ENCODE data around the gene ERAL1.
A peak's percentile ranks its signal among the peaks of the same experiment; 100 is the strongest.
"Not testable (repeated sequence)": the region's sequence is repeated elsewhere in the genome, so short reads cannot be mapped to it uniquely, and the experiment has no call there.

The ERAL1 gene

DNA sequence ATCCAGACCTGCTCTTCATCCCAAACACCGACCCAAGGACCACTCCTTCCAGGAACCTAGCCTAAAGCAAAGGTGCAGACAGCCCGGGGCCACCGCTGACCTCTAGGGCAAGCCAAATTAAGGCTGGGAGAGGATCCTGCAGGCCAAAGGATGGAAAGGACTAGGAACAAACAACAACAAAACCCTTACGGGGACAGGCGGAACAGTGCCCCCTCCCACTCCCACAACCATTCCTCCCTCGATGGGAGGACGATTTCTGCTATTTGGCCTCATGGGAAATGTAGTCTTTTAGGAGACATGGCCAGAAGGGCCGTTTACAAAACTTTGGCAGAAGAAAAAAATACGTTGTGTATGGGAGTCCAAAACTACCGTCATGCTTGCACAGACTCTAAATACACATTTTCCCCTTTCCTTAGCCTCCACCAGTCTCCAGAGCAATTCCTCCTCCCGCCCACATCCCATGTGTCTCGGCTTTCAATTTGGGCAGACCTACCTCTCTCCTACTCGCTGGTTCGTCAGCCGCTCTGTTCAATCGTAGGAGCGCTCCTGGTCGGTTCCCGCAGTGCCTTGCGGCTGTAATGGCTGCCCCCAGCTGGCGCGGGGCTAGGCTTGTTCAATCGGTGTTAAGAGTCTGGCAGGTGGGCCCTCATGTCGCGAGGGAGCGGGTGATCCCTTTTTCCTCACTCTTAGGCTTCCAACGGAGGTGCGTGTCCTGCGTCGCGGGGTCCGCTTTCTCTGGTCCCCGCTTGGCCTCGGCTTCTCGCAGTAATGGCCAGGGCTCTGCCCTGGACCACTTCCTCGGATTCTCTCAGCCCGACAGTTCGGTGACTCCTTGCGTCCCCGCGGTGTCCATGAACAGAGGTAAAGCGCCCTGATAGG is at the start of gene ERAL1:
Gene ERAL1 (plus strand): TSS at position 560 of the 879 bp plus-strand sequence. CDS start 19 bp downstream, at position 579.
- DNase-seq, result peak; percentile 71

DNA sequence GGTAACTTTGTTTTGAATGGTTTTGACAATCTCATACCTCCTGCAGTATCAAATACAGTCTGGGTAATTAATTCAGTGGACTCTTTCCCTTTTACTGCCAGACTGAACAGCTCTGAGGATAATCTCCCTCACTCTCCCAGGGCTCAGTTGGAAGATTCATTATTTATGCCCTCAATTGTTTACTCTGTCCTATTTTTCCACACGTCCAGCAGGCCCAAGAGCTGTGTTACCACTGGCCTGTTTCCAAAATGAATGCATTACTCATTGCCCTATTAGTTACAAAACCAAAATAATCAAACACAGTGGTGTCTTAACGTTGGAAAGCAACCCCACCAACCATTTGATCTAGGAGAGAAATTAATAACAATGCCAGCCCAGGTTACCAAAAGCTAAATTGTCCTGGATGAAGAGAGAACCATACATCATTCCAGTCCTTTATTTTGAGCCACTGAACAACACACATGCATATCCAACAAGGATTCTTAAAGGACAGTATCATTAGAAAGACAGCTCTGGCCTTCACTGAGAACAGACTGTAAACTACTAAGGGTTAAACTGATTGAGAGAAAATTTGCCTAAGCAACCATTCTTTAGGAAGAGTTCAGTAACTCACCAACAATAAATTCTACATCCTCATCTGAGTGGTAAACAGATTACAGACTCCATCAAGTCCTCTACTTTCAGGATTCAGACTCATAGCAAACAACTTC is 46.7 kb upstream of the ERAL1 start:
- no peak for DNase-seq

DNA sequence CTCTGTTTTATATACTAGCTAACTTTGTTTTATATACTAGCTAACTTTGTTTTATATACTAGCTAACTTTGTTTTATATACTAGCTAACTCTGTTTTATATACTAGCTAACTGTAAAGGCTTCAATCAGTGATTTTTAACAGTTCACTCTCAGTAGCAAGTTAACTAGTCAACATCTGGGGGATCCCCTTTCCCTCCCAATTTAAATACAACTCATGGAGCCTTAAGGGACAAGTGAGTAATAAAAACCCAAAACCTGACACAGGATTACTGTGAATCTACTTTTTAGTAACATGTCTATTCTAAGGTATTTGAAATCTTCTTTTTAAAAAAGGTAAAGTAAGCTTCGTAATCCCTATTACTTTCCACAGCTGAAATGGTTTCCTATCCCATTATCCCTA is 44.4 kb upstream of the ERAL1 start:
- DNase-seq, result no peak

DNA sequence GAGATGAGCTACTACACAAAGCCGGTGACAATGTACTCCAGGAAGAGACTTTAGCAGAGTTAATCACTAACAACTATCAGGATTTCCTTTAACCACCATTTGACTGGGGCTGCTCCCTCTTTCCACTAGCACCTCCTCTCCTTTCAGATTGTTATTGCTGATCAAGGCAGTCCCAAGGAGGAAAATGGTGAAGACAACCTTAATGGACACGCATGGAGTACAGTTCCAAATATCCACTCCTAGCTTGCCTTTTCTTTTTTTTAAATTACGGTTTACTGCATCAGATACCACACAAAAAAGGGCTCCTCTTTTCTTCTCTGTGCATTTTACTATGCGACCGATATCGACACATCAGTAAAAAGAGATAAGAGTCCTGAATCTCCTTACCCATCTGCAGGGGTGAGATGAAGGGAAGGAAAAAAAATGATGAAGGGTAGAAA is 43.1 kb upstream of the ERAL1 start:
- DNase-seq, result no peak

DNA sequence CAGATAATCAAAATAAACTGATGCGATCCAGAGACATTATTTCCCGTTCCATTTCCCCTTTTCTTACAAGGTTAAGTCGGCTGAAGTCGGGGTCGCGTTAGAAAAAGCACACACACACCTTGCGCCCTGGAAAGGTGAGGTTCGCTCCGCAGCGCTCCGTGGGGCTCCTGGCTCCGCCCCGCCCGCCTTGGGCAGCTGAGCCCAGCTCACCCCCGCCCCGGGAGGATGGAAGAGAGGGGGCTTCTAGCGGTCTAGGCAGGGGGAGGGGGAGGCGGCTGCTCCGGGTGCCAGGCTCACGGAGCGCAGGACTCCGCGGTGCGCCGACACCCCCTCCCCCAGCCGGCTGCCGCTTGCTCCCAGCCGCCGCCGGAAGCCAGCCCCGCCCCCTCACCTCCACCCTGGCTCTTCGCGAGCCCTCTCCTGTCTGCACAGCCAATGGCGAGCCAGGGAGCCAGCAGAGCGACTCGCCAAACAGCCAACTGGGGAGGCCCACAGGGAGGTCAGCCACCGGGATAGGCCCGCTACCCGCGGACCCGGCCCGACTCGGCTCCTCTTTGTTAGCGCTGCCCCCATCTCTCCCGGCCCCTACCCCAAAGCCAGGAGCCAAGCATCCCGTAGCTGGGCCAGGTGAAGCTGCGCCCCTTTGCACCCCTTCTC is 42.6 kb upstream of the ERAL1 start:
- peak; percentile 92 for DNase-seq

DNA sequence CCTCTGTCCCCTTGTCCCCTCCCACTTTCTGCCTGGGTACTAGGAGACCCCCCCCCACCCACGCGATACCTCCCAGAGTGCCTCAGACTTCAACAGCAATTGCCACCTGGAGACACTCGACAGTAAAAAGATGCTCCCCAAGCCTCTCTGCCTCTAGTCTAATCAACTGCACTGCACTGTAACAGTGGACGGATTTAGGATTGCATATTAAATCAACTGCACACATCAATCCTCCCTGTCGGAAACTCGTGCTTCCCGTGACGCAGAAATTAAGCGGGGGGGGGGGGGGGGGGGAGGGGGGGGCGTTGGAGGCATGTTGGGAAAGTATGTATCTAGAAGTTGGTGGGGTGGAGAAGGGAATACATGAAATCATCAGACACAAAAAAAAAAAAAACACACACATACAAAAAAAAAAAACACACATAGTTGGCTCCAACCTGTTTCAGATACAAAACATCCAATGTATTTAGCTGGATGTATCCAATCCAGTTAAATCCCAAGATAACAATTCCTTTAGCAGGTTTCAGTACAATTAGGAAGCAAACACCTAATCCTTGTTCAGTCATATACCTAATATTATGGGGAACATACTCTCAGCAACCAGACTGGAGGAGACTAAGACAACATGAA is 42.0 kb upstream of the ERAL1 start:
- DNase-seq, result peak; percentile 91

DNA sequence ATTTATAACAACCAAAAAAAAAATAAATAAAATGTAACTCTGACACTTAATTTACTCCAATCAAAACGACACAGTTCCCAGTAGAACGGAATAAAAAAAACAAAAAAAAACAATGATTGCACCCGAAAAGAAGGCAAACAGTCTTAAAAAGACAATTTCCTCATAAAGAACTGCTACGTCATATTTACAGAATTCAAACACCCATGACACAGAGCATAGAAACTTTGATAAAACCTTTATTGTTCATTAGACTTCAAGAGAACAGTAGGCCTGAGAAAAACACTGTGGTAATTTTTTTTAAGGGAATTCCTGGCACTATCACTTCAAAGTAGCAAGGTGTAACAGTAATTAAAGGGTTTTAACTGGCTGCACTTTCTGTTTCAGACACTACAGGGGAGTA is 38.3 kb upstream of the ERAL1 start:
- no peak for DNase-seq

DNA sequence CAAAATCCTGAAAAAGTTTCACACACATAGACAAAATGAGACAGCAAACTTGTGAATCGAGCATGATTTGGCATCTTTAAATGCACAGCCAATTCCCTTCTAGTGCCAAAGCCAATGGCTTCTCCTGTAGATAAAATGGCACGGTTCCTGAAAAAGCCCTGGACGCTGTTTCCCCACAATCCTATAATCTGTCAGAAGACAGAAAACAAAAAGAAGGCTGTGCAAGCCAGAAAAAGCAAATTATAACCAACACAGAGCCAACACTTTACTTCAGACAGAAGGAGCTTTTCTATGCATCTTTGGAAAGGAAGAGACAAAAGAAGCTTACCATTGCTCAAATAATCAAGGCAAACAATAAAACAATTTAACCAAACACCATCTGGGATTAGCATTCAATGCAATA is 36.0 kb upstream of the ERAL1 start:
- no peak for DNase-seq

DNA sequence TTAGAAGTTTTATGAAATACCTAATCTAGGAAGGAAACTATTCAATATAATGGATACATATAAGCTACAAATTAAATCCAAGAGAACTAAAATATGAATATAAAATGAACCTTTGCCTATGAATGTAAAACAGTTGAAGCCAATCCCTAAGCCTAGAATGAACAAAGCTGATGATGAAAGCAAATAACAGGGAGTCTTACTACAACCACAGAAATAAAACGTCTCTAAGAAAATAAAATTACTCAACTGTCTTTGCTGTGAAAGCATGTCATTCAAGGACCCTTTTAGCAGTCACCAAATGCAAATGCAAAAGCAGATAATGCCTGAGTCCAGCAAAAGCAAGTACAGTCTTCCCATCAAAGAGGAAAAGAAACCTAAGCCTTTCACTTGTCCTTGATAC is 35.2 kb upstream of the ERAL1 start:
- no peak for DNase-seq

DNA sequence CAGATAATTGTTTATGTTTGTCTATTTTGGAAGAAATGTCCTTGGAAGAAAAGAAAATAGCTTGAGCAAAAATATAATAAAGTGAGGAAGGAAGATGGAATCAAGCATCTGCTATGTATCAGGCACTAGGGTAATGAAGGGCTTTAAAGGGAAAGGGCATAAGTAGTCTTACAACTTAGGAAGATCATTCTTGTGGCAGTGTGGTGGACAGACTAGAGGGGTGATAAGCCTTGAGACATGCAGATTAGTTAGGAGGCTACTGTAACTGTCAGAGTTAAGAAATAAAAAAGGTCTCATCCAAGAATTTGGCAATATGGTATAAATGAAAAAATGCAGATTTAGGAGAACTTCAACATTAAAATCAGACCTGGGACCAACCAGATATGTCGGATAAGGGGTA is 27.1 kb upstream of the ERAL1 start:
- no peak for DNase-seq

DNA sequence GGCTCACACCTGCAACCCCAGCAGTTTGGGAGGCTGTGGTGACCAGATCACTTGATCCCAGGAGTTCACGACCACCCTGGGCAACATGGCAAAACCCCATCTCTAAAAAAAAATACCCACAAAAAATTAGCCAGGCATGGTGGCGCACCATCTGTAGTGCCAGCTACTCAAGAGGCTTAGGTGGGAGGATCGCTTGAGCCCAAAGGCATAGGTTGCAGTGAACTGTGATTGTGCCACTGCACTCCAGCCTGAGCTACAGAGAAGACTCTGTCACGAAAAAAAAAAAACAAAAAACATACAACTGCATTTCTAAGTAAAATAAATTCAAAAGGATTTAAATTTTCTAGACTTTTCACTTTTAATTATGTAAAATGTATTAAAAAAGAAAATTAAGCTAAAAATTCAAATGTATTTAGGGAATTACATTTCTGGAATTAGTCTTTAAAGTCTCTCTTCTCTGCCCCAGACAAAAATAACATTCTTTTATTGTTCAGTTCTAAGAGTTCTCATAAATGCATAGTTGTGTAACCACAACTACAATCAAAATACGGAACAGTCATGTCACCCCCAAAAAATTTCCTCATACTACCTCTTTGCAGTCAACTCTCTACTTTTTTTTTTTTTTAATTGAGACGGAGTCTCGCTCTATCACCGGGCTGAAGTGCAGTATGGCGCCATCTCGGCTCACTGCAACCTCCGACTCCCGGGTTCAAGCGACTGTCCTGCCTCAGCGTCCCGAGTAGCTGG is 26.3 kb upstream of the ERAL1 start:
- DNase-seq, result no peak

DNA sequence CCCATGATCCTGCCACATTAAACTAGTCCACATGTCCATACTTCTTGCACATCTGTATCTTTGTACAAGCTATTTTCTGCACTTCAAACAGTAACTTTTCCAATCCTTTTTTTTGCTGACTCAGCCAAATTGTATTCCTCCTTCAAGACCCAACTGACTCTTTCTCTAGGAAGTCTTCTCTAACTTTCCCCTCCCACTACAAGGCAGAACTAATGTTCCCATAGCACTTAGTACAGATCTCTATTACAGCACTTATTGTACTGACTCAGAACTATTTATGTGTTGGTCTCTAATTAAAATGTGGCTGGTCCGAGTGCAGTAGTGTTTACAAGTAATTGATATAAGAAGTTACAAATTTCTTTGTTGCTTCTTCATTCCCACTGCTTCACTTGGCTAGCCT is 20.4 kb upstream of the ERAL1 start:
- no peak for DNase-seq

DNA sequence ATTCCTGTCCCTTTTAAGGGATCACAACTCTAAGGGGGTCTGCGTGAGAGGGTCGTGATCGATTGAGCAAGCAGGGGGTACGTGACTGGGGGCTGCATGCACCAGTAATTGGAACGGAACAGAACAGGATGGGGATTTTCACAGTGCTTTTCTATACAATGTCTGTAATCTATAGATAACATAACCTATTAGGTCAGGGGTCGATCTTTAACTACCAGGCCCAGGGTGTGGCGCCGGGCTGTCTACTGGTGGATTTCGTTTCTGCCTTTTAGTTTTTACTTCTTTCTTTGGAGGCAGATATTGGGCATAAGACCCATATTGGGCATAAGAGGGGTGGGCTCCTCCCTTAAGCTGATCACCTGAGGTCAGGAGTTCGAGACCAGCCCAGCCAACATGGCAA is 18.3 kb upstream of the ERAL1 start:
- not testable (repeated sequence) for DNase-seq

DNA sequence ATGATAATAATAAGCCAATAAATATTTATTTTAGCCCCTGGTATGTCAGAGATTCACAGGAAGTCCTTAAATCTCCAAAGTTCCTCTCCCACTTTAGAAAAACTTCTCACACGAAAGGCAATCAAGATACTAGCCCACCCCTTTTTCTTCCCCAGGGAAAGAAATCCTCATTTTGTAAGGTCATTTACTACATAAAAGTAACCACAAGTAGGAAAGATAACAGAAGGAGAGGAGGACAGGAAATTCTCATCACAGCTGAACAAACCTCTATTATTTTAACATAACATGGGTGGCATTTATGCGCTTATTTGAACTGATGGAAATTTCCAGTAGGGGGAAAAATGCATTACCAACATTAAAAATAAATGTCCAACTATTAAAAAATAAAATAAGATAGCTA is 15.6 kb upstream of the ERAL1 start:
- DNase-seq, result no peak

DNA sequence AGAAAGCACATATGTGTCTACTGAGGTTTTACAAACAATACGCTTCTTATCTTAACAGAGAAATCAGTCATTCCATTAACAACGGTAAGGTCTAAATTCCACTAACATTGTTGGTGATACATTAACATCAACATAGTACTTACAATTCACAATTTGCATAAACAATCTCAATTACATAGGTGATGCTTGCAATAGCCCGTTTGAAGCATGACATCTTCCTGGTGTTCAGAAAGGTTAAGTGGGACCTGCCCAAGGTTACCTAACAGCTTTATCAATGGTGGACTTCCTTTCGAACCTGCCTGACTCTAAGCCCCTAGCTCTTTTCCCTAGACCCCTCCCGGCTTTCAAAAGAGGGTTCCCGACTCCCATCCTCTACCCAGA is 12.9 kb upstream of the ERAL1 start:
- no peak for DNase-seq

DNA sequence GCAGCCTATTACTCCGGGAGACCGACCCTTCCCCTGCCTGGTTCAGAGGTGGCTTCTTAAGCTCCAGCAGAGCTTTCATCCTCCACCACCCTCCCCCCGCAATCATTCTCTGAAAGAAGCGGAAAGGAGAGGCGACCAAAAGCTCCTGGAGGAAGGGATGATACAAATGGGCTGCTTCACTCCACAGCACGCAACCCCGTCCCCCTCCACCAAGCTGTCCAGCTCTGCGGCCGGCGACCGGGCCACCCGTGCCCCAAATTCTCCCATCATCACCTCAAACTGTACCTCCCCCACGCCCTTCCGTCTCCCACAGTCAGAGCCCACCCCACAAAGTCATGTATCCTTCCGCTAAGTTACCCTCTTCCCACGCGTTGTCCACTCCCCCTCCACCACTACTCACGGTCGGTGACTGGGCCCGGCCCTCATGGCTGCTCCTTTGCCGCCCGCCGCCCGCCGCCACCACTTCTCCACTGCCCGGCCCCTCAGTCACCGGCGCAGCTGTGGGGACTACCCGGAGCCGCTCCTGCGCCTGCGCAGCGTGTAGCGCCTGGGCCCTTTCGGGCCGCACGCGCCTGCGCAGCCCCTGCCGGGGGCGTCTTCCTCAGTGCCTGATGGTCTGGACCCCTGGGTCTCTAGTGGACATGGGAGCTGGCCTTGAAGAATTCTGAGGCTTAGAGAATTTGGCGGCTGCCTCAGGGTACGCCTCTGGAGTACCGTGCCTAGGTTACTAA is 12.4 kb upstream of the ERAL1 start, which contains the start of gene FAM222B:
Gene FAM222B (minus strand): TSS at position 509 of the 731 bp plus-strand sequence. CDS start 76,123 bp downstream, outside the sequence.
- peak; percentile 67 for DNase-seq

DNA sequence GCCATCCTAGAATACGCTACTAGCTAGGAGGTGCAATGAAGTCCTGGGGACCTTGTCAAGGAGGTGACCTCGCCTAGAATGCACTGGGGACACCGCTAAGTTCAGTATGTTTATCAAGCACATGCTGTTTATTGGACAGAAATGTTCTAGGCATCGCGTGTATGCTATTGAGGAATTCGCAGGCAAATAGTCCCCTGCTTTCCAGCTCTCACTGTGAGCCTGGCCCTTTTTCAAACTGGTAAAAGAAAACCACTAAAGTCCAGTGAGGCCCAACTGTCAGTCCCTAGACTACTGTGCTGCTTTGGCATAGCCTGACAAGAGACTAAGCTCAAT is 11.0 kb upstream of the ERAL1 start:
- DNase-seq, result no peak

DNA sequence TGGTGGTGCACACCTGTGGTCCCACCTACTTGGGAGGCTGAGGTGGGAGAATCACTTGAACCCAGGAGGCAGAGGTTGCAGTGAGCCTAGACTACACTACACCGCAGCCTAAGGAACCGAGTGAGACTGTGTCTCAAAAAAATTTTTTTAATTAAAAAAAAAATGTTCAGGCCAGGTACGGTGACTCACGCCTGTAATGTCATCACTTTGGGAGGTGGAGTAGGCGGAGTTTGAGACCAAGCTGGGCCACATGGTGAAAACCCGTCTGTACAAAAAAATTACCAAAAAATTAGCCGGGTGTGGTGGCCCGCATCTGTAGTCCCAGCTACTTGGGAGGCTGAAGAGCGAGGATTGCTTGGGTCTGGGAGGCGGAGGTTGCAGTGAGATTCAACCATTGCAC is 8.6 kb upstream of the ERAL1 start:
- DNase-seq, result no peak

DNA sequence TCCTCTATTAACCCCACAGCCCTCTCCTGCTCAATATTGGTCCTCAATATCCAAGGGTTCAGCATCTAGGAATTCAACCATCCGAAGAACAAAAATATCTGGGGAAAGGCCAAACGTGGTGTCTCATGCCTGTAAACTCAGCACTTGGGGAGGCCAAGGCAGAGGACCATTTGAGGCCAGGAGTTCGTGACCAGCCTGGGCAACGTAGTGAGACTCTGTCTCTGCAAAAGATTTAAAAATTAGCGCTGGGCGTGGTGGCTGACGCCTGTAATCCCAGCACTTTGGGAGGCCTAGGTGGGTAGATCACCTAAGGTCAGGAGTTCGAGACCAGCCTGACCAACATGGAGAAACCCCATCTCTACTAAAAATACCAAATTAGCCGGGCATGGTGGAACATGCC is 8.1 kb upstream of the ERAL1 start:
- DNase-seq, result not testable (repeated sequence)

DNA sequence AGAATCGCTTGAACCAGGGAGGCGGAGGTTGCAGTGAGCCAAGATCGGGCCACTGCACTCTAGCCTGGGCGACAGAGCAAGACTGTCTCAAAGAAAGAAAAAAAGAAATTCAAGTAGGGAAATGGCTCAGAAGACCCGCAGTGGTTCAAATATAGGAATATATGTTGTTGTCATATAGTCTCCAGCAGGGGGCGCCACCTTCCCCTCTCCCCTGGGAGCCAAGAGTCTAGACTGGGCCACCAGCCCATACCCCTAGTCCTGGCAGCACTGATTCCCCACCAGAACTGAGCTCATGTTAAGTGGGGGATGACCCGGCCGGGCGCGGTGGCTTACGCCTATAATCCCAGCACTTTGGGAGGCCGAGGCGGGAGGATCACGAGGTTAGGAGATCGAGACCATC is 6.1 kb upstream of the ERAL1 start:
- DNase-seq, result not testable (repeated sequence)

DNA sequence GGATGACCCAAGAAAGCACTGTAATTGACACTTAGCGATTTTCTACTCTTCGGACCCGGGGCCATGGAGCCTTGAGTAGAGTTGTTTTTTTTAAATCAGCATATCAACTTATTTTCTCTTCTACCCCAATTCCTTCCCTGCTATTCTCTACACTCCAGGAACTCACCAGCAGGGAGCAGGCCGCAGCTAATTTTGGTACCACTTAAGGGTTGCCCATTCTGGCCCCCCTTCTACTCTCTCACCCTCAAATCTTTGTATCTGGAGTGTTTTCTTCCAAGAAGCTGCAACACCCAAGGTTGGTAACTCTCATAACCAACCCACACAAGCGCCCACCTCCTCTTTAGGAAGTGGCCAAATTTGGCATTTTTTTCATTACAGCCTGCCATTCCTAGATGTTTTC is 5.5 kb upstream of the ERAL1 start:
- no peak for DNase-seq

DNA sequence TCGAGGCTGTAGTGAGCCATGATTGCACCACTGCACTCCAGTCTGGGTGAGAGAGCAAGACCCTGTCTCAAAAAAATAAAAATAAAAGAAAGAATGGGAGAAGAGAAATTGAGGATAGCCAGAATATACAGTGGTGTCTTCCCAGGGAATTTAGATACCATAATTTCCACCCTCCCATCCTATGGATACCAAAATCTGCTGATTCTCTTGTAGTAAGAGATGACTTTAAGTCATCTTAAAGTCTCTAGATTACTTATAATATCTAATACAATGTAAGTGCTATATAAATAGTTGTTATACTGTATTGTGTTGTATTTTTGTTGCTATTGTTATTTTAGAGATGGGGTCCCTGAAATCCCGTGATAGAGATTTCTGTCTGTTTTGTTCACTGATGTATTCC is 1.5 kb upstream of the ERAL1 start:
- no peak for DNase-seq
